Measurements from ENCODE around the gene REG3G.
A peak's percentile ranks its signal among the peaks of the same experiment; 100 is the strongest.
"Not testable (repeated sequence)": the region's sequence is repeated elsewhere in the genome, so short reads cannot be mapped to it uniquely, and the experiment has no call there.

The REG3G gene

GRCh38 chr2:79009388-79009787 lies 16.1 kb upstream of the REG3G start:
- no peak for DNase-seq (ENCODE audit: low read depth)
- H3K4me3 ChIP-seq (ENCODE audit: low read depth, low read length), result no peak overlapping the region
- no peak for TF ChIP-seq CTCF (IDR thresholded peaks at IDR 0.05; ENCODE audit: control insufficient read depth, extremely low read depth, insufficient read depth)

GRCh38 chr2:79011496-79011895 lies 14.0 kb upstream of the REG3G start:
- TF ChIP-seq CTCF (IDR thresholded peaks at IDR 0.05; ENCODE audit: control insufficient read depth, extremely low read depth, insufficient read depth), result no peak
- DNase-seq (ENCODE audit: low read depth), result no peak
- no peak overlapping the region for H3K4me3 ChIP-seq (ENCODE audit: low read depth, low read length)

GRCh38 chr2:79013629-79014028 lies 11.9 kb upstream of the REG3G start:
- H3K4me3 ChIP-seq (ENCODE audit: low read depth, low read length), result no peak overlapping the region
- TF ChIP-seq CTCF (IDR thresholded peaks at IDR 0.05; ENCODE audit: control insufficient read depth, extremely low read depth, insufficient read depth), result no peak
- no peak for DNase-seq (ENCODE audit: low read depth)

- DNase-seq (ENCODE audit: low read depth), result no peak
- no peak for TF ChIP-seq CTCF (IDR thresholded peaks at IDR 0.05; ENCODE audit: control insufficient read depth, extremely low read depth, insufficient read depth)
- no peak overlapping the region for H3K4me3 ChIP-seq (ENCODE audit: low read depth, low read length)
These were observed 9.2 kb upstream of the REG3G start for GRCh38 chr2:79016342-79016741.

GRCh38 chr2:79026061-79026460 lies 559 bp downstream of the REG3G start:
- no peak for TF ChIP-seq CTCF (IDR thresholded peaks at IDR 0.05; ENCODE audit: control insufficient read depth, extremely low read depth, insufficient read depth)
- DNase-seq (ENCODE audit: low read depth), result no peak
- H3K4me3 ChIP-seq (ENCODE audit: low read depth, low read length), result no peak overlapping the region

- TF ChIP-seq CTCF (IDR thresholded peaks at IDR 0.05; ENCODE audit: control insufficient read depth, extremely low read depth, insufficient read depth), result no peak
- DNase-seq (ENCODE audit: low read depth), result no peak
- no peak overlapping the region for H3K4me3 ChIP-seq (ENCODE audit: low read depth, low read length)
These were observed 14.4 kb downstream of the REG3G start for GRCh38 chr2:79039944-79040343.

GRCh38 chr2:79041032-79041448 lies 15.5 kb downstream of the REG3G start:
- DNase-seq (ENCODE audit: low read depth), result peak; percentile 4
- TF ChIP-seq CTCF (IDR thresholded peaks at IDR 0.05; ENCODE audit: control insufficient read depth, extremely low read depth, insufficient read depth), result peak; percentile 77
- H3K4me3 ChIP-seq (ENCODE audit: low read depth, low read length), result no peak overlapping the region

GRCh38 chr2:79053486-79053885 lies 28.0 kb downstream of the REG3G start:
- not testable (repeated sequence) for DNase-seq (ENCODE audit: low read depth); H3K4me3 ChIP-seq (ENCODE audit: low read depth, low read length)

GRCh38 chr2:79054769-79055168 lies 29.3 kb downstream of the REG3G start:
- H3K4me3 ChIP-seq (ENCODE audit: low read depth, low read length); DNase-seq (ENCODE audit: low read depth): not testable (repeated sequence)
